Kidney epithelial cell (primary cell): ENCODE data around the gene SDCCAG8. TPM values are rescaled to one million over a fixed set of nuclear protein-coding genes. Genes with fewer than 3 reads are reported as not detected.

Experiments
- DNase-seq: peaks from one replicate; pipeline ENCODE4 v3.0.0-alpha.2; 2010; ENCODE audit warnings: low read depth
- H3K27me3 ChIP-seq: 2 replicates; pipeline ENCODE4 v1.6.0; 2011; ENCODE audit warnings: low read length; ENCODE audit not compliant: control insufficient read depth, insufficient read depth
- H3K36me3 ChIP-seq: 2 replicates; pipeline ENCODE4 v1.5.1; 2011; ENCODE audit warnings: low read length; ENCODE audit not compliant: control insufficient read depth, insufficient read depth
- H3K4me3 ChIP-seq: 2 replicates; pipeline ENCODE4 v1.5.1; 2011; ENCODE audit warnings: low read depth, mild to moderate bottlenecking, control low read depth, low read length
- total RNA-seq: library from RNA; depleted of rRNA; stranded (reverse); fragments of >200 nt; gene quantifications from 2 replicates; pipeline ENCODE4 v1.2.3, GENCODE V29; 2015
- TF ChIP-seq, protein P1 (sequence below): IDR thresholded peaks from 2 replicates; pipeline ENCODE4 v1.5.1; 2011; ENCODE audit warnings: mild to moderate bottlenecking, moderate library complexity, low read length, control low read depth, inconsistent platforms; ENCODE audit not compliant: insufficient read depth, poor library complexity, severe bottlenecking

Gene SDCCAG8
- total RNA-seq, 1 donor from 2014 or later = 46.9 TPM

DNA sequence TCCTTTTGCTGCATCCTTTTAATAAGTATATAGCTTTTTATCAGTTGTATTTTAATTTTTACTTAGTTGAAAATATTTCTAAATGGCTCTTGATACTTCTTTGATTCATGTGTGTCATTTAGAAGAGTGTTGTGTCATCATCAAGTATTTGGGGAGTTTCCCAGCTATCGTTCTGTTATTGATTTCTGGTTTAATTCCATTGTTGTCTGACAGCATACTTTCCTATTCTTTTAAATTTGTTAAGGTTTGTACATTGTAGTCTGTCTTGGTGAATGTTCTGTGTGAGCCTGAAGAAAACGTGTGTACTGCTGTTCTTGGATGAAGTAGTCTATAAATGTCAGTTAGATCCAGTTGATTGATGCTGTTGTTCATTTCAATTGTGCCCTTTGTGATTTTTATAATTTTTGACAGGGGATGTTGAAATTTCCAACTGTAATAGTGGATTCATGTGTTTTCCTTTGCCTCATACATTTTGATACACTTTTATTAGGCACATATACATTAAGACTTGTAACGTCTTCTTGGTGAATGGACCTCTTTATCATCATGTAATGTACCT is 24.8 kb downstream of the SDCCAG8 start:
- no peaks in the 10 kb centered on the region for H3K27me3 ChIP-seq
- no peaks in the 10 kb centered on the region for H3K36me3 ChIP-seq
- H3K4me3 ChIP-seq = no peak overlapping the region
- DNase-seq = no peak
- TF ChIP-seq, protein P1, sequence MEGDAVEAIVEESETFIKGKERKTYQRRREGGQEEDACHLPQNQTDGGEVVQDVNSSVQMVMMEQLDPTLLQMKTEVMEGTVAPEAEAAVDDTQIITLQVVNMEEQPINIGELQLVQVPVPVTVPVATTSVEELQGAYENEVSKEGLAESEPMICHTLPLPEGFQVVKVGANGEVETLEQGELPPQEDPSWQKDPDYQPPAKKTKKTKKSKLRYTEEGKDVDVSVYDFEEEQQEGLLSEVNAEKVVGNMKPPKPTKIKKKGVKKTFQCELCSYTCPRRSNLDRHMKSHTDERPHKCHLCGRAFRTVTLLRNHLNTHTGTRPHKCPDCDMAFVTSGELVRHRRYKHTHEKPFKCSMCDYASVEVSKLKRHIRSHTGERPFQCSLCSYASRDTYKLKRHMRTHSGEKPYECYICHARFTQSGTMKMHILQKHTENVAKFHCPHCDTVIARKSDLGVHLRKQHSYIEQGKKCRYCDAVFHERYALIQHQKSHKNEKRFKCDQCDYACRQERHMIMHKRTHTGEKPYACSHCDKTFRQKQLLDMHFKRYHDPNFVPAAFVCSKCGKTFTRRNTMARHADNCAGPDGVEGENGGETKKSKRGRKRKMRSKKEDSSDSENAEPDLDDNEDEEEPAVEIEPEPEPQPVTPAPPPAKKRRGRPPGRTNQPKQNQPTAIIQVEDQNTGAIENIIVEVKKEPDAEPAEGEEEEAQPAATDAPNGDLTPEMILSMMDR = no peak

DNA sequence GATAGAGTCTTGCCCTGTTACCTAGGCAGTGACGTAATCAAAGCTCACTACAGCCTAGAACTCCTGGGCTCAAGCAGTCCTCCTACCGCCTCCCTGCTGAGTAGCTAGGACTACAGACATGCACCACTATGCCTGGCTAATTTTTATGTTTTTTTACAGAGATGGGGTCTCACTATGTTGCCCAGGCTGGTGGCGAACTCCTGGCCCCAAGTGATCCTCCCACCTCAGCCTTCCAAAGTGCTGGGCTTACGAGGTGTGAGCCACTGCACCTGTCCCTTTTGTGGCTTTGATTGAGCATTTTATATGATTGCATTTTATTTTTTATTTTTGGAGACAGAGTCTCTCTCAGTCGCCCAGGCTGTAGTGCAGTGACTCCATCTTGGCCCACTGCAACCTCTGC is 25.8 kb downstream of the SDCCAG8 start:
- no peak for DNase-seq
- Histone ChIP-seq H3K27me3 (no peaks in the 10 kb centered on the region), H3K36me3 (no peaks in the 10 kb centered on the region), H3K4me3 (no peak overlapping the region)
- TF ChIP-seq, protein P1 = no peak

DNA sequence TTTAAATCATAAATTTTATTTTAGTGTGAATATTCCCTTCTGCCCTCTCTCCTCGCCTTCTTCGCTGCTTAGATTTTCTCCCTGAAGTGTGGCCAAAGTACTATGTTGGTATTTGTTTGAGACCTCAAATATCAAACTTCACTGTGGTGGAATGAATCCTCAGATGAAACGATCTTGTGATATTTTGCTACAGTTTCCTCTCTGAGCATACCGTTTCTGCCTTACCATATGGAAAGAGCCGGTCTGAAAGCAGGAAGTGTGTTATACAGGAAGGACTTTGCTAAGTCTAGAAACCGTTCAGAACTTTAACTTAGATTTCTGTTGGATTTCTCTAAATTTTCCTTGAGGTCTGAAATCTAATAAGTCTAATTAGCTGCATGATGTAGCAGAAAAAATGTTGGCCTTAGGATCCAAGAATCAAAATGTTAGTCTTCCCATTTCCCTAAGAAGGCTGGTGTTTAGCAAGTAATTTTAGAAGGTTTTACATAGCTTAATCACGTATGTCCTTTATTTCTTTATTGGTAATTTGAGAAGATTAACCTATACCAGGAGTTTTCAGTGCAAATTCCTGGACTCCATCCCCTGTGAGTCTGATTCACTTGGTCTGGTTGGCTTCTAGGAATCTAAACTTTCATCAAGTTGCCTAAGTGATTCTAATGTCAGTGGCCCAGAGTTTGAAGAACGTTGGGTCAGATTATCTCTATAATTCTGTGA is 30.7 kb downstream of the SDCCAG8 start:
- H3K27me3 ChIP-seq = no peaks in the 10 kb centered on the region
- H3K4me3 ChIP-seq = no peak overlapping the region
- H3K36me3 ChIP-seq = no peaks in the 10 kb centered on the region
- no peak for DNase-seq
- TF ChIP-seq, protein P1 = no peak

DNA sequence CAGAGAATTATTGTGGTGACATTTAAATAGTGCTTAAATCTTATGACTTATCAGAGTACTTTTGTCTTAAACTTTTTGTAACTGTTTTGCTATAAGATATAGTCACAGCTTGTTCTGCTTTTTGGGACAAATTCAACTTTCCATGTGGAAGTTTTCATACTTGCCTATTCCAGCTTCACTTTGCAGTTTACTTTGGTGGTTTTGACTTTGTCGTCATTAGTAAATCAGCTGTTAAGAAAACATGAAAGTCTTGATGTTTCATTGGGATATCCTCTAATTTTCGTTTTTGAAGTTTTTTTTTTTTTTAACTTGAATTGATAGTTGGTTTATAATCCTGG is 31.3 kb downstream of the SDCCAG8 start:
- no peaks in the 10 kb centered on the region for H3K27me3 ChIP-seq
- no peak overlapping the region for H3K4me3 ChIP-seq
- H3K36me3 ChIP-seq = no peaks in the 10 kb centered on the region
- TF ChIP-seq, protein P1 = no peak
- DNase-seq = no peak

DNA sequence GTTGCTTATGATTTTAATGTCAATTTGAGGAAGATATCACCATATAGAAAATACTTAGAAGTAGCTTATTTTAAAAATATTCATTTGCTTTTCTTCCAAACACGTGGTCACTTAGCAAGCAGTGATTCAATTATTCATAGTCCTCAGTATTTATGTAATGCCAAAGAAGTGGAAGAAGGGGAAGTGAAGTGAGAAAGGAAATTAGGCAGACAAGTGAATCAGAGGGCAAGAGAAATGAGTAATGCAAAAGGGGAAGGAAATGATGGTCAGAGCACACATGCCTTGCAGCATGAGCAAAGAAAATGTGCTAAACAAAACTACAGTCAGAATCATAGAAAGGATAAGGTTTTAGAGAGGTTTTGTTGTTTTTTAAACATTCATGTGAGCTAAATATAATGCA is 31.8 kb downstream of the SDCCAG8 start:
- Histone ChIP-seq H3K4me3 (no peak overlapping the region), H3K27me3 (no peaks in the 10 kb centered on the region), H3K36me3 (no peaks in the 10 kb centered on the region)
- peak; percentile 69 for DNase-seq
- TF ChIP-seq, protein P1 = no peak

DNA sequence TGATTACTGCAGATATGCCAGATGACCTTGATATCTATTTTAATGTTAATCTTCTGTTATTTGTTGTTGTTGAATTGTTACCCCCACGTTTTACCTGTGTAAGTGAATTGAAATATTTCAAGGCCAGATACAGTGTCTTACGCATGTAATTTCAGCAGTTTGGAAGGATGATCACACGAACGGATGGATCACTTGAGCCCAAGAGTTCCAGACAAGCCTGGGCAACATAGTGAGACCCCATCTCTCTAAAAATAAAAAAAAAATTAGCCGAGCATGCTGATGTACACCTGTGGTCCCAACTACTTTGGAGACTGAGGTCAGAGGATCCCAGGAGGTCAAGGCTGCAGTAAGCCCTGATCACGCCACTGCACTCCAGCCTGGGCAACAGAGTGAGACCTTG is 32.2 kb downstream of the SDCCAG8 start:
- TF ChIP-seq, protein P1 = no peak
- H3K27me3 ChIP-seq = no peaks in the 10 kb centered on the region
- no peak for DNase-seq
- no peaks in the 10 kb centered on the region for H3K36me3 ChIP-seq
- no peak overlapping the region for H3K4me3 ChIP-seq
